ENCODE results near the gene C6orf141. TPM values are rescaled to one million over a fixed set of nuclear protein-coding genes. Genes with fewer than 3 reads are reported as not detected.

The C6orf141 gene
- total RNA-seq (2022) (2.1 and 2.3 TPM in 2 replicates), Bru-seq, nascent RNA (percentile 49 among the genes with signal in this experiment), BruChase-seq, experiment 1, labeled RNA remaining after a 2-hour chase (percentile 57 among the genes with signal in this experiment), BruChase-seq, experiment 2, labeled RNA remaining after a 6-hour chase (percentile 57 among the genes with signal in this experiment)
- long read RNA-seq, partial matches to known transcripts = 0 of 2 reads
- long read RNA-seq, other reads (novel, unspliced or antisense) = 2 of 2 reads

DNA sequence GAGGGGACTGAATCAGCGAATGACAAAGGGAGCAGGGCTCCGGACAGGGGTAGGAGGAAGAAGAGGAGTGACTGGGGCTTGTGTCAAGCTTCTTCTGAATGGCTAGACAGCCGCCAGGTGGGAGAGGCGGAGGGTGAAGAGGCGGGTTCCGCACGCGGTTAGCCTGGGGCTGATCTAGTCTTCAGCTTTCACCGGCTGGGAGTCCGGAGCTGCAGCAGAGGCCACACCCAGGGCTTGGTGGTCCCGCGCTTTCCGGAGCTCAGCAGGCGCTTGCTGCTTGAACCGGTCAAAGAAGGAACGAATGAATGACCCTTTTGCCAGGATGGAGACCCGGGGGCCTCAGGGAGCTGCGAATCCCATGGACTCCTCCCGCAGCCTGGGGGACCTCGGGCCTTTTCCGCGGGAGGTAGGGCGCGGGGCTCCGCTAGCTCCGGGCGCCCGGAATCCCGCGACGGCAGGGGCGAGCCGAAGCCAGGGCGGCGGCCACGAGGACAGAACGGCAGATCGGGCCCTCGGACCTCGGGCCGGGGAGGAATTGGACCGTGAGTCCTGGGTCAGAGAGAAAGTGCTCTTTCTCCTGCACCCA is at the start of gene C6orf141:
Gene C6orf141 (plus strand): TSS at position 177 of the 586 bp plus-strand sequence. CDS start 125 bp downstream, at position 302.
- Histone ChIP-seq H3K4me1 (no peaks in the 10 kb centered on the region), H3K4me3 (ENCODE audit: low read depth, low read length) (peak within 1 kb of the TSS; percentile 44), H3K27me3 (replicated peaks; ENCODE audit: control insufficient read depth, insufficient read depth, low read length) (no peaks in the 10 kb centered on the region), H3K36me3 (ENCODE audit: control insufficient read depth, insufficient read depth, low read length) (no peaks in the 10 kb centered on the region), H3K9me3 (no peaks in the 10 kb centered on the region)
- no TSS peak for BruUV-seq (replicated peaks)
- peak within 1 kb of the TSS; percentile 77 for H3K4me3 Mint-ChIP-seq (ENCODE audit: unreplicated experiment)
- H3K36me3 Mint-ChIP-seq (ENCODE audit: insufficient read depth, unreplicated experiment) = peaks cover 4% of the 10 kb centered on the region
- TF ChIP-seq CTCF (IDR thresholded peaks at IDR 0.05; ENCODE audit: insufficient read depth in 1 of 2, low read depth in 1 of 2, low read length in 1 of 2, severe bottlenecking in 1 of 2, unreplicated experiment in 1 of 2) = no peak
- DNase-seq = peak; percentile 57 to 72
- H3K27me3 Mint-ChIP-seq (ENCODE audit: insufficient read depth, unreplicated experiment) = no peaks in the 10 kb centered on the region
- intact Hi-C loops (cut with micrococcal nuclease; ENCODE audit: unreplicated experiment) = no loop called here
- ChIA-PET CTCF (interaction anchor here (0.7 to 1.0 kb wide), 2 partner anchors 18 to 1980 kb away, joined by 3 to 4 read pairs; no protein-coding TSS in a partner anchor), POLR2A (no interaction called here)
- peaks cover 9% of the 10 kb centered on the region for H3K4me1 Mint-ChIP-seq (ENCODE audit: low read depth, unreplicated experiment)
- H3K27ac Mint-ChIP-seq (ENCODE audit: unreplicated experiment) = peak within 1 kb of the TSS; percentile 22
- no peaks in the 10 kb centered on the region for H3K9me3 Mint-ChIP-seq (ENCODE audit: unreplicated experiment)

DNA sequence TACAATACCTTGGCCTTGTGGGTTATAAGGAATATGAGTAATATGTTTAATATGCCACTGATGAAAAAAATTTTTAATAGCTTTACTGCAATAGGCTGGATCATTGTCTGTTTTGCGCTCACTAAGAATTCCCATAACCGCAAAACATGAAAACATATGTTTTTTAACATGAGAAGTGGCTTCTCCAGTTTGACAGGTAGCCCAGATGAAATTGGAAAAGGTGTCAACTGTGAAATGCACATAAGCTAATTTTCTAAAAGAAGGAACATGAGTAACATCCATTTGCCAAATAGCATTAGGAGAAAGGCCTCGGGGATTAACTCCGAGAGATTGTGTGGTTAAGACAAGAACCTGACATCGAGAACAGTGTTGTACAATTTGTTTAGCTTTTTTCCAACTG is 45.8 kb upstream of the C6orf141 start:
- no peak overlapping the region for H3K27ac Mint-ChIP-seq (ENCODE audit: unreplicated experiment)
- CTCF ChIA-PET = no interaction called here

More for the DNA sequence above, 45.8 kb upstream of the C6orf141 start:
- no peaks in the 10 kb centered on the region for H3K9me3 ChIP-seq
- H3K4me3 Mint-ChIP-seq (ENCODE audit: unreplicated experiment) = no peak overlapping the region
- H3K27me3 ChIP-seq (replicated peaks; ENCODE audit: control insufficient read depth, insufficient read depth, low read length) = no peaks in the 10 kb centered on the region
- H3K4me1 ChIP-seq = no peaks in the 10 kb centered on the region
- no peak for DNase-seq
- POLR2A ChIA-PET = no interaction called here
- H3K9me3 Mint-ChIP-seq (ENCODE audit: unreplicated experiment) = peaks cover 29% of the 10 kb centered on the region
- no peaks in the 10 kb centered on the region for H3K27me3 Mint-ChIP-seq (ENCODE audit: insufficient read depth, unreplicated experiment)
- H3K4me1 Mint-ChIP-seq (ENCODE audit: low read depth, unreplicated experiment) = peaks cover 9% of the 10 kb centered on the region
- intact Hi-C loops (cut with micrococcal nuclease; ENCODE audit: unreplicated experiment) = no loop called here
- no peak for TF ChIP-seq CTCF (IDR thresholded peaks at IDR 0.05; ENCODE audit: insufficient read depth in 1 of 2, low read depth in 1 of 2, low read length in 1 of 2, severe bottlenecking in 1 of 2, unreplicated experiment in 1 of 2)
- no peaks in the 10 kb centered on the region for H3K36me3 ChIP-seq (ENCODE audit: control insufficient read depth, insufficient read depth, low read length)
- no peaks in the 10 kb centered on the region for H3K36me3 Mint-ChIP-seq (ENCODE audit: insufficient read depth, unreplicated experiment)
- H3K4me3 ChIP-seq (ENCODE audit: low read depth, low read length) = no peak overlapping the region
- BruUV-seq (replicated peaks) = no TSS peak

Measured in Caco-2 (cell line).